K562 (cell line): Measurements from ENCODE around the gene RALGPS1. TPM values are rescaled to one million over a fixed set of nuclear protein-coding genes. Genes with fewer than 3 reads are reported as not detected.

Experiments used
- ATAC-seq: fragments of 200-7000 bp; cut with Tn5 transposase; 3 replicates; pipeline ENCODE4 v1.9.1; 2020; ENCODE audit warnings: moderate library complexity
- BruUV-seq: library from RNA; stranded (reverse); fragments of 400-500 nt; replicated peaks from 2 replicates; lab custom pipeline; 2021; lab: Mats Ljungman, UMichigan
- CTCF ChIA-PET: fragments of 300-600 bp; formaldehyde crosslinking; extraction: SDS; loops from one replicate; lab custom pipeline; 2021; ENCODE audit warnings: low intra/inter-chr PET ratio; lab: Yijun Ruan, JAX
- POLR2A ChIA-PET: fragments of 300-600, 350-650 bp; sonication (Branson Sonifier 250); formaldehyde crosslinking; extraction: SDS; loops from one replicate; lab custom pipeline; 2021; ENCODE audit warnings: antibody characterized with exemption, inconsistent platforms; lab: Yijun Ruan, JAX
- DNase-seq, 4 experiments: peaks; one replicate each; pipeline versions ENCODE4 v3.0.0 to v3.0.0-alpha.2; 2011 to 2018; ENCODE audit warnings: low spot score in 3 of 4, mixed read lengths in 3 of 4; ENCODE audit errors: extremely low read depth in 1 of 4
- FAIRE-seq: peaks from 2 replicates; lab custom pipeline; 2011; peaks lifted over from hg19 to GRCh38; lab: Jason Lieb, UNC
- H2AFZ ChIP-seq: 2 replicates; pipeline ENCODE4 v1.6.0; 2011; ENCODE audit warnings: low read depth, low read length, control low read depth, inconsistent platforms
- H3K27ac ChIP-seq: fragments of 200-600 bp; 3 replicates; pipeline ENCODE4 v1.8.0; 2011; ENCODE audit warnings: low read depth, mild to moderate bottlenecking, control low read depth, inconsistent platforms, low read length, moderate library complexity, mixed read lengths; ENCODE audit errors: extremely low read depth
- H3K27me3 ChIP-seq, 2 experiments: fragments of 300-600 bp in 1 of 2; 2 replicates in 1 of 2; 3 replicates in 1 of 2; pipeline versions ENCODE4 v1.6.0 to v1.8.0; 2011; ENCODE audit warnings: inconsistent platforms in 2 of 2, low read length in 2 of 2, mild to moderate bottlenecking in 1 of 2, mixed read lengths in 1 of 2, moderate library complexity in 1 of 2; ENCODE audit not compliant: control insufficient read depth in 2 of 2, insufficient read depth in 2 of 2
- H3K36me3 ChIP-seq: fragments of 300-600 bp; 3 replicates; pipeline ENCODE4 v1.8.0; 2011; ENCODE audit warnings: mild to moderate bottlenecking, low read length, inconsistent platforms; ENCODE audit not compliant: control insufficient read depth, insufficient read depth
- H3K4me1 ChIP-seq, 2 experiments: fragments of 200-600 bp in 1 of 2; replicated peaks in 1 of 2; 2 replicates in 1 of 2; 3 replicates in 1 of 2; pipeline versions ENCODE4 v1.5.1 to v1.8.0; 2011; ENCODE audit warnings: inconsistent platforms in 2 of 2, low read length in 2 of 2, mild to moderate bottlenecking in 1 of 2, mixed read lengths in 1 of 2, moderate library complexity in 1 of 2; ENCODE audit not compliant: control insufficient read depth in 2 of 2, insufficient read depth in 2 of 2
- H3K4me2 ChIP-seq: 2 replicates; pipeline ENCODE4 v1.6.1; 2011; ENCODE audit warnings: low read length, control low read depth, inconsistent platforms, mixed read lengths; ENCODE audit not compliant: insufficient read depth
- H3K4me3 ChIP-seq: fragments of 200-600 bp; sonication (generic), shearing (Covaris generic); 2 replicates; pipeline ENCODE4 v1.5.1; 2016; ENCODE audit warnings: control low read depth, inconsistent platforms
- H3K79me2 ChIP-seq: fragments of 200-600 bp; 3 replicates; pipeline ENCODE4 v1.8.0; 2011; ENCODE audit warnings: low read length, inconsistent platforms; ENCODE audit not compliant: control insufficient read depth, insufficient read depth
- H3K9ac ChIP-seq, 2 experiments: 2 replicates each; pipeline versions ENCODE4 v1.6.0 to v1.6.1; 2011; ENCODE audit warnings: low read depth in 2 of 2, low read length in 2 of 2, control low read depth in 1 of 2, inconsistent platforms in 1 of 2, mild to moderate bottlenecking in 1 of 2, mixed read lengths in 1 of 2; ENCODE audit not compliant: insufficient read depth in 1 of 2
- H3K9me1 ChIP-seq: one replicate; pipeline ENCODE4 v1.6.0; 2011; ENCODE audit warnings: inconsistent platforms, mild to moderate bottlenecking, low read length, moderate library complexity; ENCODE audit not compliant: control insufficient read depth, insufficient read depth
- H3K9me3 ChIP-seq: replicated peaks from 2 replicates; pipeline ENCODE4 v1.5.1; 2011; ENCODE audit warnings: low read depth, low read length, inconsistent platforms; ENCODE audit not compliant: control insufficient read depth, insufficient read depth
- H4K20me1 ChIP-seq: replicated peaks from 2 replicates; pipeline ENCODE4 v1.6.1; 2011; ENCODE audit warnings: low read length, inconsistent platforms, mixed read lengths; ENCODE audit not compliant: control insufficient read depth, insufficient read depth
- CXXC5 ChIP-seq: fragments of 250-450 bp; sonication (Bioruptor Pico); IDR thresholded peaks from 2 replicates; pipeline ENCODE4 v1.8.0; 2022; ENCODE audit warnings: inconsistent platforms, mild to moderate bottlenecking, moderate library complexity
- DPF2 ChIP-seq: fragments of 450-650 bp; IDR thresholded peaks from 2 replicates; pipeline ENCODE4 v1.6.1; 2016
- GATA2 ChIP-seq: sonication (generic); formaldehyde crosslinking; IDR thresholded peaks from 2 replicates; pipeline ENCODE4 v1.4.0; 2020; ENCODE audit warnings: mild to moderate bottlenecking, missing genetic modification reagents
- KAT8 ChIP-seq: fragments of 450-650 bp; IDR thresholded peaks from 2 replicates; pipeline ENCODE4 v1.6.1; 2016; ENCODE audit warnings: low read depth, mild to moderate bottlenecking
- POLR2H ChIP-seq: IDR thresholded peaks from 2 replicates; pipeline ENCODE4 v1.6.1; 2016; ENCODE audit warnings: missing genetic modification characterization, low read depth, mild to moderate bottlenecking, control low read depth, missing compliant biosample characterization, moderate library complexity
- SIN3B ChIP-seq: fragments of 450-650 bp; IDR thresholded peaks from 2 replicates; pipeline ENCODE4 v1.6.1; 2017; ENCODE audit warnings: low read depth, mild to moderate bottlenecking, moderate library complexity
- TCF7L2 ChIP-seq: fragments of 150-350 bp; IDR thresholded peaks from 2 replicates; pipeline ENCODE4 v1.6.1; 2016; ENCODE audit warnings: low read depth, mild to moderate bottlenecking, low read length, moderate library complexity
- U2AF1 ChIP-seq: fragments of 200-400 bp; formaldehyde crosslinking; optimal IDR thresholded peaks from 2 replicates; pipeline ENCODE3; 2017; ENCODE audit warnings: mild to moderate bottlenecking, low read depth, low read length, moderate library complexity
- in situ Hi-C: fragments of 300-500 bp; cut with MboI; formaldehyde crosslinking; loops from 4 replicates; pipeline ENCODE4 v1.15.0; 2018; ENCODE audit warnings: inconsistent platforms, mixed read lengths
- intact Hi-C: fragments of 100-400 bp; cut with micrococcal nuclease; formaldehyde crosslinking; loops from 2 replicates; pipeline ENCODE4 v1.14.2; 2022
- polyA plus RNA-seq, 8 experiments: library from polyadenylated mRNA; depleted of rRNA in 4 of 8; stranded (reverse) in 5 of 8; unstranded in 3 of 8; fragments of >200 nt; fragmentation: Nextera tagmentation in 2 of 8; fragmentation: Illumina TruSeq in 1 of 8; extraction: Ambion mirVana in 2 of 8; extraction: Trizol in 1 of 8; gene quantifications; 2 replicates each; pipeline versions ENCODE4 v1.2.1 to v1.2.3, GENCODE V29; 2011 to 2014; ENCODE audit warnings: inconsistent platforms in 1 of 8, missing spikeins in 1 of 8
- total RNA-seq, 7 experiments: library from RNA; depleted of rRNA in 6 of 7; stranded (reverse); fragments of >200 nt in 6 of 7; fragmentation: Illumina TruSeq in 2 of 7; extraction: Trizol in 2 of 7; gene quantifications; 2 replicates each; pipeline versions ENCODE4 v1.2.1 to v1.2.3, GENCODE V29; 2011 to 2021; ENCODE audit warnings: low replicate concordance in 1 of 7
- TF ChIP-seq, protein P1 (sequence below): fragments of 200-400 bp; formaldehyde crosslinking; IDR thresholded peaks from 2 replicates; pipeline ENCODE4 v1.6.1; 2017; ENCODE audit warnings: mild to moderate bottlenecking, low read depth, low read length, moderate library complexity

RALGPS1 gene
- total and polyA plus RNA-seq, 9 of the 15 experiments (the other 6 are each of a cell fraction or from before 2014, with no cell fraction given): 0.04 to 2.6 (median 1.5) TPM

DNA sequence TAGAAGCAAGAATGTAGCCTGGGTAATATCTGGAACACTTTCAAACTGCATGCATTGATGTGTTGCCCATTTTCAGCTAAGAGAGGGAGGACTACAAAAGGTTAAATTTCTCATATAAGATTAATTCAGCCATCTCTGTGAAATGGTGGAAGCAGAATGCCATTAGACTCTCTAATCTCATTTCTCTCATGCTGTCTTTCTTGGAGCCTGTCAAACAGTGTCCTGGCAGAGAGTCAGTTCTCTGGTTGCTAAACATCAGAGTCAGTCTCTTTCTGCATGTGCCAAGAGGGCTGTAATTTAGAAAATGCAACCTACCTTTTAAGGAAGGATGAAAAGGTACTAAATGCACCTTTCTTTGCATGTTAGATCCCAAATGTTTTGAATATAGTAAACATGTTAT, 349.1 kb downstream of the RALGPS1 start:
- H4K20me1 ChIP-seq: 0 out of 2 replicates have a peak, but pooled peaks cover 3% of the 10 kb centered on the region
- no peak overlapping the region for H3K4me2 ChIP-seq
- intact Hi-C loops (no loop called here), in situ Hi-C loops (no loop called here)
- POLR2A ChIA-PET: interaction anchor here (0.6 to 2.2 kb wide), 5 partner anchors 9 to 106 kb away, joined by 3 to 6 read pairs (median 4); no protein-coding TSS in a partner anchor
- H3K27ac ChIP-seq: no peak overlapping the region
- no peak for FAIRE-seq
- peaks cover 3 to 20% of the 10 kb centered on the region in 2 experiments; a peak in 2 of 5 replicates for H3K27me3 ChIP-seq
- BruUV-seq: no TSS peak
- CTCF ChIA-PET: interaction anchor here (0.5 kb wide), 1 partner anchor 90 kb away, joined by 4 read pairs; no protein-coding TSS in a partner anchor
- H2AFZ ChIP-seq: no peak overlapping the region
- H3K9me1 ChIP-seq: no peaks in the 10 kb centered on the region
- no peak for TF ChIP-seq SIN3B
- TF ChIP-seq CXXC5 (CRISPR knock-in tag): no peak
- TF ChIP-seq DPF2: no peak
- TF ChIP-seq, protein P1, sequence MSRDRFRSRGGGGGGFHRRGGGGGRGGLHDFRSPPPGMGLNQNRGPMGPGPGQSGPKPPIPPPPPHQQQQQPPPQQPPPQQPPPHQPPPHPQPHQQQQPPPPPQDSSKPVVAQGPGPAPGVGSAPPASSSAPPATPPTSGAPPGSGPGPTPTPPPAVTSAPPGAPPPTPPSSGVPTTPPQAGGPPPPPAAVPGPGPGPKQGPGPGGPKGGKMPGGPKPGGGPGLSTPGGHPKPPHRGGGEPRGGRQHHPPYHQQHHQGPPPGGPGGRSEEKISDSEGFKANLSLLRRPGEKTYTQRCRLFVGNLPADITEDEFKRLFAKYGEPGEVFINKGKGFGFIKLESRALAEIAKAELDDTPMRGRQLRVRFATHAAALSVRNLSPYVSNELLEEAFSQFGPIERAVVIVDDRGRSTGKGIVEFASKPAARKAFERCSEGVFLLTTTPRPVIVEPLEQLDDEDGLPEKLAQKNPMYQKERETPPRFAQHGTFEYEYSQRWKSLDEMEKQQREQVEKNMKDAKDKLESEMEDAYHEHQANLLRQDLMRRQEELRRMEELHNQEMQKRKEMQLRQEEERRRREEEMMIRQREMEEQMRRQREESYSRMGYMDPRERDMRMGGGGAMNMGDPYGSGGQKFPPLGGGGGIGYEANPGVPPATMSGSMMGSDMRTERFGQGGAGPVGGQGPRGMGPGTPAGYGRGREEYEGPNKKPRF: no peak
- no peak for TF ChIP-seq TCF7L2
- no peak for TF ChIP-seq U2AF1
- no peak for TF ChIP-seq GATA2 (CRISPR knock-in tag)
- no peak for TF ChIP-seq KAT8
- no peak for TF ChIP-seq POLR2H (tag)
- H3K79me2 ChIP-seq: no peaks in the 10 kb centered on the region
- H3K9ac ChIP-seq: no peak overlapping the region
- H3K4me3 ChIP-seq: no peak overlapping the region
- no peaks in the 10 kb centered on the region for H3K9me3 ChIP-seq
- no peak for ATAC-seq
- DNase-seq: no peak
- peaks cover 0 to 7% of the 10 kb centered on the region in 2 experiments; a peak in 2 of 5 replicates for H3K4me1 ChIP-seq
- H3K36me3 ChIP-seq: no peaks in the 10 kb centered on the region
